Subcutaneous adipose tissue (tissue), 4 donors: ENCODE results near the gene SPARC. TPM values are rescaled to one million over a fixed set of nuclear protein-coding genes. Genes with fewer than 3 reads are reported as not detected.

ENCODE experiments used
- small RNA-seq: library from RNA; depleted of rRNA; stranded (forward); fragments of <200 nt; gene quantifications from one replicate; pipeline ENCODE3, GENCODE V24; 2016
- total RNA-seq, 4 donors: library from RNA; depleted of rRNA; stranded (reverse); fragments of >200 nt; gene quantifications; one replicate each; pipeline ENCODE4 v1.1.0, GENCODE V29; 2016

The SPARC gene
- total RNA-seq, 4 donors from 2014 or later = 792 to 1,545 (median 1,187) TPM

Small RNA genes within 50 kb of the gene (small RNA-seq; reads per million reads assigned to genes)
- gene RN7SKP232 = not detected

Other genes starting within 250 kb of the SPARC start
- 10 to 100 TPM; 10.9 to 22.7 (median 17.1) TPM for gene SLC36A1, start 239.3 kb downstream of the SPARC start, total RNA-seq
- gene FAT2, start 95.6 kb downstream of the SPARC start, total RNA-seq = under 1 TPM; under 0.01 to 0.51 (median 0.20) TPM
- 100 to 1,000 TPM in 3 of 4 donors, 10 to 100 TPM in 1; 59.5 to 125 (median 109) TPM for gene ATOX1, start 71.7 kb upstream of the SPARC start, total RNA-seq
- 100 to 1,000 TPM in 1 of 4 donors, 10 to 100 TPM in 3; 65.7 to 117 (median 91.0) TPM for gene G3BP1, start 85.0 kb upstream of the SPARC start, total RNA-seq
- gene GLRA1, start 237.9 kb upstream of the SPARC start, total RNA-seq = not detected